Measurements from ENCODE around the gene IGSF9B. TPM values are rescaled to one million over a fixed set of nuclear protein-coding genes. Genes with fewer than 3 reads are reported as not detected.
"Not testable (repeated sequence)": the region's sequence is repeated elsewhere in the genome, so short reads cannot be mapped to it uniquely, and the experiment has no call there.

The IGSF9B gene
- 3.0 TPM for total RNA-seq
- long read RNA-seq, partial matches to known transcripts: 0 of 1 reads
- long read RNA-seq, other reads (novel, unspliced or antisense): 1 of 1 reads

GRCh38 chr11:133956650-133957633 is at the start of gene IGSF9B:
Gene IGSF9B, minus strand, starts transcription at chr11:133956968. Its CDS starts 214 bp downstream, at chr11:133956754.
- DNase-seq (ENCODE audit: low spot score): no peak

GRCh38 chr11:134004496-134005172 is 47.9 kb upstream of the IGSF9B start:
- no peak for DNase-seq (ENCODE audit: low spot score)

- no peak for DNase-seq (ENCODE audit: low spot score)
Measured at GRCh38 chr11:134003792-134004495, 47.2 kb upstream of the IGSF9B start.

- not testable (repeated sequence) for DNase-seq (ENCODE audit: low spot score)
Measured at GRCh38 chr11:134002819-134003218, 46.1 kb upstream of the IGSF9B start.

- not testable (repeated sequence) for DNase-seq (ENCODE audit: low spot score)
Measured at GRCh38 chr11:134002338-134002737, 45.6 kb upstream of the IGSF9B start.

GRCh38 chr11:134001596-134001995 is 44.8 kb upstream of the IGSF9B start:
- DNase-seq (ENCODE audit: low spot score): no peak

GRCh38 chr11:134001088-134001487 is 44.3 kb upstream of the IGSF9B start:
- DNase-seq (ENCODE audit: low spot score): no peak

GRCh38 chr11:133999355-133999754 is 42.6 kb upstream of the IGSF9B start:
- DNase-seq (ENCODE audit: low spot score): no peak

- no peak for DNase-seq (ENCODE audit: low spot score)
Measured at GRCh38 chr11:133997554-133997953, 40.8 kb upstream of the IGSF9B start.

- no peak for DNase-seq (ENCODE audit: low spot score)
Measured at GRCh38 chr11:133996671-133997070, 39.9 kb upstream of the IGSF9B start.

GRCh38 chr11:133995066-133995465 is 38.3 kb upstream of the IGSF9B start:
- no peak for DNase-seq (ENCODE audit: low spot score)

GRCh38 chr11:133993921-133994320 is 37.2 kb upstream of the IGSF9B start:
- no peak for DNase-seq (ENCODE audit: low spot score)

GRCh38 chr11:133993107-133993506 is 36.3 kb upstream of the IGSF9B start:
- DNase-seq (ENCODE audit: low spot score): no peak

- DNase-seq (ENCODE audit: low spot score): no peak
Measured at GRCh38 chr11:133992121-133992520, 35.4 kb upstream of the IGSF9B start.

GRCh38 chr11:133991101-133991500 is 34.3 kb upstream of the IGSF9B start:
- DNase-seq (ENCODE audit: low spot score): no peak

GRCh38 chr11:133990501-133990900 is 33.7 kb upstream of the IGSF9B start:
- DNase-seq (ENCODE audit: low spot score): no peak

GRCh38 chr11:133988686-133989410 is 32.1 kb upstream of the IGSF9B start:
- no peak for DNase-seq (ENCODE audit: low spot score)

GRCh38 chr11:133987171-133987570 is 30.4 kb upstream of the IGSF9B start:
- DNase-seq (ENCODE audit: low spot score): no peak

- DNase-seq (ENCODE audit: low spot score): no peak
Measured at GRCh38 chr11:133985981-133986944, 29.5 kb upstream of the IGSF9B start.

- DNase-seq (ENCODE audit: low spot score): no peak
Measured at GRCh38 chr11:133984828-133985227, 28.1 kb upstream of the IGSF9B start.

Data from mesenteric fat pad (tissue), 1 donor.